ENCODE data around the gene TMEM9. TPM values are rescaled to one million over a fixed set of nuclear protein-coding genes. Genes with fewer than 3 reads are reported as not detected.

Gene TMEM9
- total and polyA plus RNA-seq, 9 of the 15 experiments (the other 6 are each of a cell fraction or from before 2014, with no cell fraction given): 30.4 to 107 (median 67.6) TPM

DNA sequence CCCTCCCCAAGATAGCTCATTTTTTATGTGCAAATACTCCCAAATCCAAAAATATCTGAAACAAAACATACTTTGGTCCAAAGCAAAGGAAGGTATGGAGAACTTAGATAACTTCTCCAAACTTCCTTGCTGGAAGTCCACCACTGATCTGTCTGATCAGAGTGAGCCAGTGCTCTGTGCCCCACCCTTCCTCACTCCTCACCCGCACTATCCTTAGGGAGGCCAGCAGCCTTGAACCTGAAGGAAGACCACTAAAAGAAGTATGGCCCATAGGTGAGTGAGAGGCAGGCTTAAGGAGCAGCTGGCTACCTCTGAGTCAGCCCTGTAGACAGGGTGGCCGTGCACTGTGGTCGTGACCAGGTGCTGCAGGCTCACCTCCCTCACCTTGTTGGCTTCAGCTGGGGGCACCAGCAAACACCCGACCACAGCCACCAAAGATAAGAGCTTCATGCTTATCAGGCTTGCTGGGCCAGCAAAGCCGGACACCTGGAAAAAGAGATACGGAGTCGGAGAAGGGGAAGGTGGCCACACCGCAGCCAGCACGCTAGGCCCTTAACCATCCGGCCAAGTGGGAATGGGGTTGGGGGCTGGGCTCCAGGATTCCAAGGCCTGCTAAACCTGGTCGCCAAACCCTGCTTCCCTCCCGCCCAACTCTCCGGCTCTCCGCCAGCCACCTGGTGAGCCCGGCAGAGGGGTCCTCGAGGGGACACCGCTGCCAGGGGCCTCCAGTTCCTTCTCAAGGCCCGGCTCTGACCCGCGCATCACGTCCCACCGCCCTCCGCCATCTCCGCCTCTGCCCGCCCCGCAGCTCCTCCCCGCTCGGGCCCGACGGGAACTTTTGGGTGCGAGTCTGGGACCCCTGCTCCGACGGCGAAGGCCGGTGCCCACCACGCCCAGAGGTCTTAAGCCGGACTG lies 543 bp downstream of the TMEM9 start (continued):
- TF ChIP-seq, protein P1, sequence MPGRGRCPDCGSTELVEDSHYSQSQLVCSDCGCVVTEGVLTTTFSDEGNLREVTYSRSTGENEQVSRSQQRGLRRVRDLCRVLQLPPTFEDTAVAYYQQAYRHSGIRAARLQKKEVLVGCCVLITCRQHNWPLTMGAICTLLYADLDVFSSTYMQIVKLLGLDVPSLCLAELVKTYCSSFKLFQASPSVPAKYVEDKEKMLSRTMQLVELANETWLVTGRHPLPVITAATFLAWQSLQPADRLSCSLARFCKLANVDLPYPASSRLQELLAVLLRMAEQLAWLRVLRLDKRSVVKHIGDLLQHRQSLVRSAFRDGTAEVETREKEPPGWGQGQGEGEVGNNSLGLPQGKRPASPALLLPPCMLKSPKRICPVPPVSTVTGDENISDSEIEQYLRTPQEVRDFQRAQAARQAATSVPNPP (IDR thresholded peaks at IDR 0.05; ENCODE audit: borderline replicate concordance, insufficient read depth, insufficient read length): no peak
- TF ChIP-seq DACH1 (IDR thresholded peaks at IDR 0.05; ENCODE audit: partially characterized antibody) (no peak), FOXP1 (CRISPR knock-in tag; IDR thresholded peaks at IDR 0.05) (peak; percentile 46; the same call in 1 of the 2 replicates), TEAD4 (IDR thresholded peaks at IDR 0.05; ENCODE audit: low read length) (peak; percentile 97), TEAD4 (CRISPR knock-in tag; IDR thresholded peaks at IDR 0.05; ENCODE audit: borderline replicate concordance) (no peak), FOXA3 (CRISPR knock-in tag; conservative IDR thresholded peaks at IDR 0.05 in 1 of 2, IDR thresholded peaks at IDR 0.05 in 1 of 2) (peak in 1 of 2 experiments; percentile 10; a peak in 2 of 4 replicates), SIX5 (IDR thresholded peaks at IDR 0.05; ENCODE audit: borderline replicate concordance in 1 of 2, insufficient read depth in 1 of 2, low read depth in 1 of 2, low read length in 2 of 2) (no peak), POLR2H (tag; IDR thresholded peaks at IDR 0.05; ENCODE audit: low read depth) (no peak), FIP1L1 (IDR thresholded peaks at IDR 0.05; ENCODE audit: low read depth, low read length, poor library complexity, severe bottlenecking) (no peak), NUFIP1 (IDR thresholded peaks at IDR 0.05; ENCODE audit: partially characterized antibody) (no peak)
- TF ChIP-seq, protein P2, sequence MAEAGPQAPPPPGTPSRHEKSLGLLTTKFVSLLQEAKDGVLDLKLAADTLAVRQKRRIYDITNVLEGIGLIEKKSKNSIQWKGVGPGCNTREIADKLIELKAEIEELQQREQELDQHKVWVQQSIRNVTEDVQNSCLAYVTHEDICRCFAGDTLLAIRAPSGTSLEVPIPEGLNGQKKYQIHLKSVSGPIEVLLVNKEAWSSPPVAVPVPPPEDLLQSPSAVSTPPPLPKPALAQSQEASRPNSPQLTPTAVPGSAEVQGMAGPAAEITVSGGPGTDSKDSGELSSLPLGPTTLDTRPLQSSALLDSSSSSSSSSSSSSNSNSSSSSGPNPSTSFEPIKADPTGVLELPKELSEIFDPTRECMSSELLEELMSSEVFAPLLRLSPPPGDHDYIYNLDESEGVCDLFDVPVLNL (CRISPR knock-in tag; IDR thresholded peaks at IDR 0.05; ENCODE audit: low read depth): no peak
- TF ChIP-seq, protein P3, sequence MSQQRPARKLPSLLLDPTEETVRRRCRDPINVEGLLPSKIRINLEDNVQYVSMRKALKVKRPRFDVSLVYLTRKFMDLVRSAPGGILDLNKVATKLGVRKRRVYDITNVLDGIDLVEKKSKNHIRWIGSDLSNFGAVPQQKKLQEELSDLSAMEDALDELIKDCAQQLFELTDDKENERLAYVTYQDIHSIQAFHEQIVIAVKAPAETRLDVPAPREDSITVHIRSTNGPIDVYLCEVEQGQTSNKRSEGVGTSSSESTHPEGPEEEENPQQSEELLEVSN (IDR thresholded peaks at IDR 0.05; ENCODE audit: borderline replicate concordance in 1 of 2, extremely low read depth in 1 of 2, insufficient read depth in 1 of 2, insufficient read length in 1 of 2, low read depth in 1 of 2, low read length in 1 of 2, poor library complexity in 1 of 2, severe bottlenecking in 1 of 2): peak in 1 of 2 experiments; percentile 4
- TF ChIP-seq, protein P4, sequence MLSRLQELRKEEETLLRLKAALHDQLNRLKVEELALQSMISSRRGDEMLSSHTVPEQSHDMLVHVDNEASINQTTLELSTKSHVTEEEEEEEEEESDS (CRISPR knock-in tag; IDR thresholded peaks at IDR 0.05): no peak
- TF ChIP-seq, protein P5, sequence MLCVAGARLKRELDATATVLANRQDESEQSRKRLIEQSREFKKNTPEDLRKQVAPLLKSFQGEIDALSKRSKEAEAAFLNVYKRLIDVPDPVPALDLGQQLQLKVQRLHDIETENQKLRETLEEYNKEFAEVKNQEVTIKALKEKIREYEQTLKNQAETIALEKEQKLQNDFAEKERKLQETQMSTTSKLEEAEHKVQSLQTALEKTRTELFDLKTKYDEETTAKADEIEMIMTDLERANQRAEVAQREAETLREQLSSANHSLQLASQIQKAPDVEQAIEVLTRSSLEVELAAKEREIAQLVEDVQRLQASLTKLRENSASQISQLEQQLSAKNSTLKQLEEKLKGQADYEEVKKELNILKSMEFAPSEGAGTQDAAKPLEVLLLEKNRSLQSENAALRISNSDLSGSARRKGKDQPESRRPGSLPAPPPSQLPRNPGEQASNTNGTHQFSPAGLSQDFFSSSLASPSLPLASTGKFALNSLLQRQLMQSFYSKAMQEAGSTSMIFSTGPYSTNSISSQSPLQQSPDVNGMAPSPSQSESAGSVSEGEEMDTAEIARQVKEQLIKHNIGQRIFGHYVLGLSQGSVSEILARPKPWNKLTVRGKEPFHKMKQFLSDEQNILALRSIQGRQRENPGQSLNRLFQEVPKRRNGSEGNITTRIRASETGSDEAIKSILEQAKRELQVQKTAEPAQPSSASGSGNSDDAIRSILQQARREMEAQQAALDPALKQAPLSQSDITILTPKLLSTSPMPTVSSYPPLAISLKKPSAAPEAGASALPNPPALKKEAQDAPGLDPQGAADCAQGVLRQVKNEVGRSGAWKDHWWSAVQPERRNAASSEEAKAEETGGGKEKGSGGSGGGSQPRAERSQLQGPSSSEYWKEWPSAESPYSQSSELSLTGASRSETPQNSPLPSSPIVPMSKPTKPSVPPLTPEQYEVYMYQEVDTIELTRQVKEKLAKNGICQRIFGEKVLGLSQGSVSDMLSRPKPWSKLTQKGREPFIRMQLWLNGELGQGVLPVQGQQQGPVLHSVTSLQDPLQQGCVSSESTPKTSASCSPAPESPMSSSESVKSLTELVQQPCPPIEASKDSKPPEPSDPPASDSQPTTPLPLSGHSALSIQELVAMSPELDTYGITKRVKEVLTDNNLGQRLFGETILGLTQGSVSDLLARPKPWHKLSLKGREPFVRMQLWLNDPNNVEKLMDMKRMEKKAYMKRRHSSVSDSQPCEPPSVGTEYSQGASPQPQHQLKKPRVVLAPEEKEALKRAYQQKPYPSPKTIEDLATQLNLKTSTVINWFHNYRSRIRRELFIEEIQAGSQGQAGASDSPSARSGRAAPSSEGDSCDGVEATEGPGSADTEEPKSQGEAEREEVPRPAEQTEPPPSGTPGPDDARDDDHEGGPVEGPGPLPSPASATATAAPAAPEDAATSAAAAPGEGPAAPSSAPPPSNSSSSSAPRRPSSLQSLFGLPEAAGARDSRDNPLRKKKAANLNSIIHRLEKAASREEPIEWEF (CRISPR knock-in tag; IDR thresholded peaks at IDR 0.05): no peak
- TF ChIP-seq, protein P6, sequence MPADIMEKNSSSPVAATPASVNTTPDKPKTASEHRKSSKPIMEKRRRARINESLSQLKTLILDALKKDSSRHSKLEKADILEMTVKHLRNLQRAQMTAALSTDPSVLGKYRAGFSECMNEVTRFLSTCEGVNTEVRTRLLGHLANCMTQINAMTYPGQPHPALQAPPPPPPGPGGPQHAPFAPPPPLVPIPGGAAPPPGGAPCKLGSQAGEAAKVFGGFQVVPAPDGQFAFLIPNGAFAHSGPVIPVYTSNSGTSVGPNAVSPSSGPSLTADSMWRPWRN (IDR thresholded peaks at IDR 0.05; ENCODE audit: low read depth): no peak

Data from K562 (cell line).